Activated T-helper 9 cell treated with anti-CD3 and anti-CD28 coated beads, Interleukin-2, amount 50 U/mL, for 16 hours (primary cell): ENCODE measurements around the gene PCGF3.
A peak's percentile ranks its signal among the peaks of the same experiment; 100 is the strongest.

Experiments used
- DNase-seq: peaks from one replicate; pipeline ENCODE4 v3.0.0-alpha.2; 2020; ENCODE audit warnings: low read depth

Gene PCGF3

GRCh38 chr4:784401-785331 lies 79.0 kb downstream of the PCGF3 start:
- no peak for DNase-seq

GRCh38 chr4:785332-786073 lies 79.9 kb downstream of the PCGF3 start:
- DNase-seq, result no peak

GRCh38 chr4:786074-786741 lies 80.6 kb downstream of the PCGF3 start:
- DNase-seq, result no peak

- no peak for DNase-seq
Measured at GRCh38 chr4:786861-787300, 81.2 kb downstream of the PCGF3 start.

- DNase-seq, result no peak
Measured at GRCh38 chr4:787561-787981, 81.9 kb downstream of the PCGF3 start.

- no peak for DNase-seq
Measured at GRCh38 chr4:788006-788635, 82.5 kb downstream of the PCGF3 start.

- DNase-seq, result no peak
Measured at GRCh38 chr4:788636-789297, 83.1 kb downstream of the PCGF3 start.

- DNase-seq, result no peak
Measured at GRCh38 chr4:789571-790465, 84.2 kb downstream of the PCGF3 start.

GRCh38 chr4:790466-790820 lies 84.8 kb downstream of the PCGF3 start:
- DNase-seq, result no peak

- no peak for DNase-seq
Measured at GRCh38 chr4:791252-791897, 85.7 kb downstream of the PCGF3 start.

- peak; percentile 47 for DNase-seq
Measured at GRCh38 chr4:791898-792625, 86.4 kb downstream of the PCGF3 start.

- no peak for DNase-seq
Measured at GRCh38 chr4:792626-793092, 87.0 kb downstream of the PCGF3 start.

GRCh38 chr4:793093-793861 lies 87.6 kb downstream of the PCGF3 start:
- no peak for DNase-seq

GRCh38 chr4:793941-794621 lies 88.4 kb downstream of the PCGF3 start:
- DNase-seq, result no peak

- DNase-seq, result no peak
Measured at GRCh38 chr4:794900-795725, 89.5 kb downstream of the PCGF3 start.

GRCh38 chr4:795726-796119 lies 90.1 kb downstream of the PCGF3 start:
- DNase-seq, result no peak

- DNase-seq, result no peak
Measured at GRCh38 chr4:796206-796605, 90.6 kb downstream of the PCGF3 start.
